Glomerular visceral epithelial cell (primary cell): ENCODE measurements around the gene VEGFD.

ENCODE experiments used
- DNase-seq: peaks from one replicate; pipeline ENCODE4 v3.0.0-alpha.2; 2016; ENCODE audit errors: extremely low spot score

The VEGFD gene

GRCh38 chrX:15384304-15384703 is at the start of gene VEGFD:
VEGFD (minus strand) TSS chrX:15384413; CDS start chrX:15383946, 467 bp downstream.
- no peak for DNase-seq

GRCh38 chrX:15430584-15430983 is 46.4 kb upstream of the VEGFD start:
- DNase-seq: no peak

- no peak for DNase-seq
Observed at GRCh38 chrX:15430076-15430475, 45.9 kb upstream of the VEGFD start.

GRCh38 chrX:15425024-15425423 is 40.8 kb upstream of the VEGFD start:
- no peak for DNase-seq

GRCh38 chrX:15418707-15419181 is 34.5 kb upstream of the VEGFD start:
- no peak for DNase-seq

GRCh38 chrX:15418041-15418706 is 34.0 kb upstream of the VEGFD start:
- DNase-seq: no peak

- no peak for DNase-seq
Observed at GRCh38 chrX:15416133-15416993, 32.1 kb upstream of the VEGFD start.

- DNase-seq: no peak
Observed at GRCh38 chrX:15413101-15413500, 28.9 kb upstream of the VEGFD start.

- no peak for DNase-seq
Observed at GRCh38 chrX:15410947-15411346, 26.7 kb upstream of the VEGFD start.

- no peak for DNase-seq
Observed at GRCh38 chrX:15410430-15410829, 26.2 kb upstream of the VEGFD start.

GRCh38 chrX:15405846-15406245 is 21.6 kb upstream of the VEGFD start:
- no peak for DNase-seq

GRCh38 chrX:15404401-15405096 is 20.3 kb upstream of the VEGFD start:
- DNase-seq: no peak

- no peak for DNase-seq
Observed at GRCh38 chrX:15401378-15401777, 17.2 kb upstream of the VEGFD start.

GRCh38 chrX:15399962-15400391 is 15.8 kb upstream of the VEGFD start:
- DNase-seq: no peak

GRCh38 chrX:15398874-15399273 is 14.7 kb upstream of the VEGFD start:
- no peak for DNase-seq

GRCh38 chrX:15395789-15396188 is 11.6 kb upstream of the VEGFD start:
- no peak for DNase-seq

- no peak for DNase-seq
Observed at GRCh38 chrX:15391850-15392249, 7.6 kb upstream of the VEGFD start.

GRCh38 chrX:15382813-15383212 is 1.4 kb downstream of the VEGFD start:
- DNase-seq: no peak

- DNase-seq: no peak
Observed at GRCh38 chrX:15376956-15377355, 7.3 kb downstream of the VEGFD start.

GRCh38 chrX:15373976-15374375 is 10.2 kb downstream of the VEGFD start:
- no peak for DNase-seq

GRCh38 chrX:15366506-15367352 is 17.5 kb downstream of the VEGFD start:
- no peak for DNase-seq
